HG02588 (cell line): Measurements from ENCODE around the gene ZNF276.
"Not testable (repeated sequence)": the region's sequence is repeated elsewhere in the genome, so short reads cannot be mapped to it uniquely, and the experiment has no call there.

Experiments used
- ATAC-seq: cut with Tn5 transposase; IDR thresholded peaks from one replicate; pipeline ENCODE4 v1.9.1; 2021; ENCODE audit warnings: mild to moderate bottlenecking, moderate library complexity; ENCODE audit not compliant: unreplicated experiment

The ZNF276 gene

DNA sequence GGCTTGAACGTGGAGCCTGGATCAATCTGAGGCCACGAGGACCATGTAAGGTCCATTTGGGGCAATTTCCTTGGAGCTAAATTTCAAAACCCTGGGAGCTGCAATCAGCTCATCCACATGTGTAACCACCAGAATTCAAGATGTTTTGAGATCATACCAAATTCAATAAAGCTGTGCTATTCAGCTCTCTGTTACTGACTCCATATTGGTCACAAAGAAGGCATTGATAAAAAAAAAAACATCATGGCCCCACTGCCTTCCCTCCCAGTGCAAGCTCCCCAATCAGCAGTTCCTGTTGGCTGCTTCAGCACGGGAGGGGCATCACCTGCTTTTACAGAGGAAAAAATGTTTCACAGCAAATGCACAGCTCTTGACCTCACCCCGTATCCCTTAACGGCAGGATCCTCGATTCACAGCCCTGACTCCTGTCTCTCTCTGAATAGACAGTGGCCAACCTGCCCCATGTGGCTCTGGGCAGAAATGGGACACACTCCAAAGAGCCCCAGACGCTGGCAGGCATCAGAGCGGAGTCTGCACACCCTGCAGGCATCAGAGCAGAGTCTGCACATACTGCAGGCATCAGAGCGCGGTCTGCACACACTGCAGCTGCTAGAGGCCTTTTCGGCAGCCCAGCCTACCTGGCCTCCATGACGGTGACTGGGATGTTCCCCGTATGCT lies 58.0 kb downstream of the ZNF276 start:
- ATAC-seq = no peak

DNA sequence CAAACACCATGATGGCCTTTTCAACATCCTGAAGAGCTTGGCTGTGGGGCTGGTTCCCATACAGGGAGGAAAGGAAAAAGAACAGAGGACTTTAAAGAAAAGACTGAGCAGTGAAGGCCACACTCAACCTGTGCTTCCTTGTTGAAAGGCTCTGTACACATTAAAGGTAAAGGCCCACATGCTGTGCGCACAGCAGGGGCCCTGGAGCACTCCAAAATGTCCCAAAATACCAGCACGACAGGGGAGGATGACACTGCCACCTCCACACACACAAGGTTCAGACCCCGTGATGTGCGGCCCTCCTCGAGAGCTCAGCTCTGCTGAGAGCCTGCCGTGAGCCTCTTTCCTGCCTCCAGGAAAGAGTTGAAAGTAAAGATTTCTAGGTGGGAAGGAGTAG lies 58.6 kb downstream of the ZNF276 start:
- ATAC-seq = no peak

DNA sequence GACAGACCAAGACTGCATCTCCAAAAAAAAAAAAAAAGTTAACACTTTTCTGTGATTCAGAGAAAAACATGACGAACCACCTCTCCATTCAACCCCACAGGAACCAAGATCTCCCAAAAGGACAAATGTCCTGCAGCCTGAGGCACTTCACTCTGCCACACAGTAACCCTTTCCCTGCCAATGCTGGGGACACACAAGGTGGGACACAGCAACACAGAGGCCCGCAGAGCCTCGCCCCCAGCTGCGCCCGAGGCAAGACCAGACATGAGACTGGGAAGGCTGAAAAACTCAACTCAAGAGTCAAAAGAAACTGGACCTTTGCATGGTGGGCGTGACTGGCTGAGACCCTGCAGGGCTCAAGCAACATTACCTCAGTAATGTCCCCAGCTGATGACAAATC lies 61.2 kb downstream of the ZNF276 start:
- no peak for ATAC-seq

DNA sequence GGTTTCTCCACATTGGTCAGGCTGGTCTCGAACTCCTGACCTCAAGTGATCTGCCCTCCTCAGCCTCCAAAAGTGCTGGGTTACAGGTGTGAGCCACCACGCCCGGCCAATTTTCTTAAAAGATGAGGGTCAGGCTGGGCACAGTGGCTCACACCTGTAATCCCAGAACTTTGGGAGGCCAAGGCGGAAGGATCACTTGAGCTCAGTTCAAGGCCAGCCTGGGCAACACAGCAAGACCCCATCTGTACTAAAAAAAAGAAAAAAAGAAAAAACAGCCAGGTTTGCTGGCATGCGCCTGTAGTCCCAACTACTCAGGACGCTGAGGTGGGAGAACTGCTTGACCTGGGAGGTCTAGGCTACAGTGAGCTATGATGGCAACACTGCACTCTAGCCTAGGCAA lies 62.6 kb downstream of the ZNF276 start:
- not testable (repeated sequence) for ATAC-seq

DNA sequence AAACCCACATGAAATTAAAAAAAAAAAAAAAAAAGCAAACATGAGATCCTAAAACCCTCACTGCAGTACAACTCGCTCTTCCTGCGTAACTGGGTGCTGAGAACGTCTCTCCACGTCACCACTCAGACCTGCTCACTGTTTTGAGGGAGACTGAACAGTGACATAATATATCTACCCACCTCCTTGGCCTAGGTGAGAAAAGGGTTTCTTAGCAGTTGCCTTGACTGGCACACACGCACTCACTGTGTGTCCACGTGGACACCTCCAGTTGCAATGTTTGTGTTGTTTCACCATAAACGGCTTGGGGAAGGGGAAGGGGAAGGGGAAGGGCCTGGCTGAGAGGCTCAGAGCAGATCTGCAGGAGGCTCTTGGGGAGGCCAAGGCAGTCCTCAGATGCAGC lies 63.1 kb downstream of the ZNF276 start:
- no peak for ATAC-seq

DNA sequence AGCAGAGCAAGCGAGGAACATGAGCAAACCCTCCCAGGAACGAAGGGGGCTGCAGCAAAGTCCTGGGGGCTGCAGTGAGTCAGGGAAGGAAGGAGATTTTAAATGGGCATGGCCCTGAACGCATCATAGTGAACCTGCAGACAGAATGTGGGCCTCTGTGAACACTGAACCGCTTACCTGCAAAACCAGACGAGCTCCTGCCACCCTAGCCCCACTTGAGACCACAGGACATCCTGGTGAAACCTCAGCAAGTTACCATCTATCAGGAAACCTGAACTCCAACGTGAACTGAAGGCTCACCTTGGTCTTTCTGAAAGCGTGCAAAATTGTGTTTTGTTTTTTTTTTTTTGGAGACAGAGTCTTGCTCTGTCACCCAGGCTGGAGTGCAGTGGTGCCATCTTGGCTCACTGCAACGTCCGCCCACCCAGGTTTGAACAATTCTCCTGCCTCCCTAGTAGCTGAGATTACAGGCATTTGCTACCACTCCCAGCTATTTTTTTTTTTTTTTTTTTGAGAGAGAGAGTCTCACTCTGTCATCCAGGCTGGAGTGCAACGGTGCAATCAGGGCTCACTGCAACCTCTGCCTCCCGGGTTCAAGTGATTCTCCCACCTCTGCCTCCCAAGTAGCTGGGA lies 64.3 kb downstream of the ZNF276 start:
- no peak for ATAC-seq

DNA sequence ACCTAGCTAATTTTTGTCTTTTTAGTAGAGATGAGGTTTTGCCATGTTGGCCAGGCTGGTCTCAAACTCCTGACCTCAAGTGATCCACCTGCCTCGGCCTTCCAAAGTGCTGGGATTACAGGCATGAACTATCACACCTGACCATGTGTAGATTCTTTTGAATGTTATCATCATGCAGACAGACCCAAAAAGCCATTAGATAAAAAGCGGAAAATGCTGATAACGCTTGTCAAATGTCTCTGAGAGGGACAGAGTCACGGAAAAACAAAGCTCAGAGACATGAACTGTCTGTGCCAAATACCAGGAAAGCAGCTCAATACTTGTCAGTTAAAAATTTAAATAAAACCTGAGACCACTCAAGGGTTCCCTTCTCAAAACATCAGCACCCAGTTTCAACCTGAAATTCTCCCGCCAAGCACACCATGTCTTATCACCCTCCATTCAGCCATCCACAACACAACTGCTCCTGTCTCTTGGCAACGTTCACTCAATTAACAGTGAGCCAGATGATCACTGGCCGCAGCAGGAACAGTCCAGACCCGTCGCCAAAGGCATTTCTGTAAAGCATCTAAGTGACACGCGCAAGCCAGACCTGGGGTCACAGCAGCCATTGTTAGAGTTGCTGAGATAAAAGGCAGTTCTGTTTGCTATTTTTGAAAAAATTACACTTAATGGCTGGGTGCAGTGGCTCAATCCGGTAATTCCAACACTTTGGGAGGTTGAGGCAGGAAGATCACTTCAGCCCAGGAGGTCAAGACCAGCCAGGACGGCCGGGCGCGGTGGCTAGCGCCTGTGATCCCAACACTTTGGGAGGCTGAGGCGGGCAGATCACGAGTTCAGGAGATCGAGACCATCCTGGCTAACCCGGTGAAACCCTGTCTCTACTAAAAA lies 65.4 kb downstream of the ZNF276 start:
- no peak for ATAC-seq

DNA sequence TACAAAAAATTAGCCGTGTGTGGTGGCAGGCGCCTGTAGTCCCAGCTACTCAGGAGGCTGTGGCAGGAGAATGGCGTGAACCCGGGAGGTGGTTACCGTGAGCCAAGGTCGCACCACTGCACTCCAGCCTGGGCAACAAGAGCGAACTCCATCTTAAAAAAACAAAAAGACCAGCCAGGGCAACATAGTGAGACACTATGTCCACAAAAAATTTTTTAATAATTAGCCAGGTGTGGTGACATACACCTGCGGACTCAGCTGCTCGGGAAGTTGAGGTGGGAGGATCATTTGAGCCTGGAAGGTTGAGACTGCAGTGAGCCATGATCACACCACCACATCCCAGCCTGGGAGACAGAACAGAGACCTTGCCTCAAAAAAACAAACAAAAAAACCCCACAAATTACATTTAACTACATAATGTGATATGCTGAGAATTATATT lies 66.0 kb downstream of the ZNF276 start:
- ATAC-seq = no peak
